ENCODE measurements around the gene GLMP. TPM values are rescaled to one million over a fixed set of nuclear protein-coding genes. Genes with fewer than 3 reads are reported as not detected.

GLMP gene
- total RNA-seq, 2 donors from 2014 or later = 16.5 to 24.4 TPM

- Histone ChIP-seq H3K4me3 (no peak overlapping the region), H3K4me1 (peaks cover 15% of the 10 kb centered on the region), H3K27me3 (no peaks in the 10 kb centered on the region), H3K9me3 (no peaks in the 10 kb centered on the region), H3K27ac (no peak overlapping the region), H3K36me3 (replicated peaks in 1 of 2; ENCODE audit: insufficient read depth in 1 of 2, low read depth in 2 of 2) (peaks cover 8 to 37% of the 10 kb centered on the region in 2 donors)
- 54 to 72% methylated on average over 2 to 3 of the region's 3 CpGs for WGBS, 2 donors
- ATAC-seq = no peak
- TF ChIP-seq POLR2A (IDR thresholded peaks at IDR 0.05) (no peak), CTCF (IDR thresholded peaks at IDR 0.05) (no peak)
- DNase-seq = no peak
- intact Hi-C loops (cut with DNase I) = no loop called here
These were observed 44.0 kb downstream of the GLMP start for GRCh38 chr1:156251527-156251926.

GRCh38 chr1:156249593-156249992 is 45.9 kb downstream of the GLMP start:
- H3K9me3 ChIP-seq = no peaks in the 10 kb centered on the region
- H3K4me3 ChIP-seq = no peak overlapping the region
- no peak for TF ChIP-seq POLR2A (IDR thresholded peaks at IDR 0.05)
- TF ChIP-seq CTCF (IDR thresholded peaks at IDR 0.05) = no peak
- ATAC-seq (no peak), DNase-seq (no peak)
- no peaks in the 10 kb centered on the region for H3K27me3 ChIP-seq
- peaks cover 8 to 37% of the 10 kb centered on the region in 2 donors for H3K36me3 ChIP-seq (replicated peaks in 1 of 2; ENCODE audit: insufficient read depth in 1 of 2, low read depth in 2 of 2)
- 79 to 100% methylated on average over 1 to 5 of the region's 5 CpGs for WGBS, 2 donors
- intact Hi-C loops (cut with DNase I) = no loop called here
- H3K27ac ChIP-seq = no peak overlapping the region
- peaks cover 29% of the 10 kb centered on the region for H3K4me1 ChIP-seq

GRCh38 chr1:156248323-156248683 is 47.2 kb downstream of the GLMP start:
- TF ChIP-seq POLR2A (IDR thresholded peaks at IDR 0.05) (no peak), CTCF (IDR thresholded peaks at IDR 0.05) (no peak)
- WGBS, 2 donors = 65 to 72% methylated on average over 4 of the region's 4 CpGs
- intact Hi-C loops (cut with DNase I) = no loop called here
- H3K27ac ChIP-seq = no peak overlapping the region
- H3K36me3 ChIP-seq (replicated peaks in 1 of 2; ENCODE audit: insufficient read depth in 1 of 2, low read depth in 2 of 2) = peaks cover 8 to 29% of the 10 kb centered on the region in 2 donors
- DNase-seq (no peak), ATAC-seq (peak; percentile 7)
- H3K9me3 ChIP-seq = no peaks in the 10 kb centered on the region
- peaks cover 29% of the 10 kb centered on the region for H3K4me1 ChIP-seq
- no peak overlapping the region for H3K4me3 ChIP-seq
- no peaks in the 10 kb centered on the region for H3K27me3 ChIP-seq

GRCh38 chr1:156247460-156248322 is 47.8 kb downstream of the GLMP start, which contains the start of gene PAQR6:
PAQR6 (minus strand) TSS chr1:156248056; CDS start chr1:156246731, 1,325 bp downstream.
- Histone ChIP-seq H3K36me3 (replicated peaks in 1 of 2; ENCODE audit: insufficient read depth in 1 of 2, low read depth in 2 of 2) (peaks cover 7 to 28% of the 10 kb centered on the region in 2 donors), H3K4me1 (peaks cover 29% of the 10 kb centered on the region), H3K4me3 (no peak within 1 kb of the TSS), H3K27ac (no peak within 1 kb of the TSS), H3K9me3 (no peaks in the 10 kb centered on the region), H3K27me3 (no peaks in the 10 kb centered on the region)
- intact Hi-C loops (cut with DNase I) = no loop called here
- peak; percentile 41 for ATAC-seq
- 28 to 51% methylated on average over 8 to 15 of the region's 16 CpGs for WGBS, 2 donors
- TF ChIP-seq CTCF (IDR thresholded peaks at IDR 0.05) (no peak), POLR2A (IDR thresholded peaks at IDR 0.05) (no peak)
- peak; percentile 31 to 50 (median 37) for DNase-seq
